HG03354 (cell line): Measurements from ENCODE around the gene PPP2R2D.

Experiments used
- ATAC-seq: cut with Tn5 transposase; IDR thresholded peaks from one replicate; pipeline ENCODE4 v1.9.1; 2021; ENCODE audit warnings: mild to moderate bottlenecking; ENCODE audit not compliant: unreplicated experiment, poor library complexity, severe bottlenecking

Gene PPP2R2D

DNA sequence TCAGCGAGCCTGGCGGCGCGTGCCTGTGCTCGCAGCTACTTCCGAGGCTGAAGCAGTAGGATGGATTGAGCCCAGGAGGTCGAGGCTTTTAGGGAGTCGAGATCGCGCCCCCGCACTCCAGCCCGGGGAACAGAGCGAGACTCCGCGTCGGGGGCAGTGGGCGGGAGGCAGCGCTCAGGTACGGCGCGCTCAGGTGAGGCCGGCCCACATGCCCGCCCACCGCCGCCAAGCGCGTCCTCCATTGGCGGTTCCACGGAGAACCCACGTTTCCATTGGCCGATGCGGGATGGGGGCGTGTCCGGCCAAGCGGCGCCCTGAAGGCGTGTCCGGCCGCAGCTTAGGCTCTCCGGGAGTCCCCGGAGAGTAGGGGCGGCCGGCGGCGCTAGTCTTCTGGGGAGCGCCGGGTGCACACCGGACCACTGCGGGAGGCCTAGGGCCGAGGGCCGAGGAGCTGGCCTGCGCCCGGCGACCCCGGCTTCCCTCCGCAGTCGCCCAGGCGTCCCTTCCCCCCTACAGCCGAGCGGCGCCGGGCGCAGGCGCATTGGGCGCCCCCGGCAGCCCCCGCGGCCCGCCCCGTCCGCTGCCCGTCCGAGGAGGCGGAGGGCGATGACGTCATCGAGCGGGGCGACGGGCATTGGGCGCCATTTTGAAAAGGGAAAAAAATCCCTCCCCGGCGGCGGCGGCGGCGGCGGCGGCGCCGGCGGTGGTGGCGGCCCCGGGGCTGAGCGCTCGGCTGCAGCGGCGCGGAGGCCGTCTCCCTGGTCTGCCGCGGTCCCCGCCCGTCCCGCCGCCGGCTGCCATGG lies at the start of gene PPP2R2D:
PPP2R2D (plus strand) TSS at position 659 of the 803 bp plus-strand sequence; CDS start at position 800, 141 bp downstream.
- ATAC-seq: peak; percentile 89

GRCh38 chr10:131851346-131851745 lies 49.5 kb upstream of the PPP2R2D start:
- ATAC-seq: no peak

DNA sequence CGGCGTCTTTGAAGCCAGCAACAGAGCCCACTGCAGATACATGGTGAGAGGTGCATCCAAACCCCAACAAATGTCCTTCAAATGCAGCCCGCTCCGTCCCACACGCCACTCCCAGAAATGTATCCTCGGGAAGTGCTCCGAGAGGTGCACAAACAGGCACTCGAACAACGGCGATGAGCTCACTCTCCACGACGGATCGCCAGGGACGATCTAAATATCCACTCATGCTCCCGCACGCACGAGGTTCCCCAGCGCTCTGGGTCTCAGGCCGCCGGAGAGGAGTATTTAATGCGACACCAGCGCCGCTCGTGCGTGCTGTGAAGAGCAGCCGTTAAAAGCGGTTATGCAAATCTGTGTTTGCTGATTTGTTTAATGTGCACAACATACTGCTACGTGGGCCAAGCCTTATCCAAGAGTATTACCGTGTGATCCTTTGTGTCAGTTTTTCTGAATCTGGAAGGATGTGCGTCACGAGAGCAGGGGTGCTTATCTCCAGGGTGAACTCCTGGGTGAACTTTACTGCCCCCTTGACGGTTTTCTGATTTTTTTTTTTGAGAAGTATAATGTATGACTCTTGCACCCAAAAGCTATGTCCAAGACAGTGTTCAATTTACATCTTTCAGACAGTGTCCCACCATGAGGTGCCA lies 48.5 kb upstream of the PPP2R2D start:
- no peak for ATAC-seq

- ATAC-seq: no peak
Observed at GRCh38 chr10:131852823-131853609, 47.8 kb upstream of the PPP2R2D start.

DNA sequence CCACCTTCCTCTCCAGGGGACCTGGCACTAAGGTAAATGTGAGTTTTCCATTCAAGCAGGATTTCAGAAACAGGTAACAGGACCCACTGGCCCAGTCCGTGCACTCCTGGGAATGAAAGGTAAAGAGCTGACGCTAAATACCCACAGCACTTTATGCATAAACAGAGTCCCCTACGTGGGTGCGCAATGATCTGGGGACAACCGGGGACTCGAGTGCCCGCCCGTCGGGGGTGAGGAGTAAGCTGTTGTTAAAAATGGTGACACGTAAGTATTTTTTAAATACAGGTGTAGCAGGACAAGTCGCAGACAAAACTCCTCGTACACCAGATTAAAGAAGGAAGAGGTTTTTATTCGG lies 47.2 kb upstream of the PPP2R2D start:
- ATAC-seq: no peak

DNA sequence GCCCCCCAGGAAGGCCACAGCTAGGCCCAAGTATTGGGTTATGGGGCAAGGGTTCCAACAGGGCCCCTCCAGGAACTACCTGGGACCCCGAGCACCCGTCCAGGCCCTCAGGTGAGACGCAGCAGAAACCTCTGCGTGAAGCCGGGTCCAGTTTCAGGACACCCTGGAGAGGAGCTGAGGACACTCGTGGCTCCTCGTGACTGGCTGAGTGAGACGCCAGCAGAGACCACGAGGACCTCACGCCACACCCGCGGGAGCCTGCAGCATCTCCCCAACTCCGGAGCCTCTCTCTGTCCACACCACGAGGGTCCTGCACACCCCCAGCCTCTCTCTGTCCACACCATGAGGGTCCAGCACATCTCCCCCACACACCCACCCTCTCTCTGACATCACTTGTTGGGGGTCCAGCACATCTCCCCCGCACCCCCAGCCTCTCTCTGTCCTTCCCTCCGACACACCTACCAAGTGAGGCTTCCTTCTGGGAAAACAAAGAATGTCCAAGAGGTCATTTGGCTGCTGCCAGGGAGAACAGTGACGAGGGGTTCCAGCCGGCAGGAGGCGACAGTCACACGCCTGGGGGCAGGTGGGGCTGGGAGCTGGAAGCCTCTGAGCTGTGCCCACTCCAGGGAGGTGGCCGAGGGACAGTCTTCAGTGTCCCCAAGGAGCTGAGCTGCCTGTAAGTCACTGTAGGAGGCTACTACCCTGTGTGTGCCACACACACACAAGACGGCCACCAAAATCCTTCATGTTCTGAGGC lies 46.1 kb upstream of the PPP2R2D start:
- no peak for ATAC-seq

- ATAC-seq: no peak
Observed at GRCh38 chr10:131855461-131856401, 45.1 kb upstream of the PPP2R2D start.

DNA sequence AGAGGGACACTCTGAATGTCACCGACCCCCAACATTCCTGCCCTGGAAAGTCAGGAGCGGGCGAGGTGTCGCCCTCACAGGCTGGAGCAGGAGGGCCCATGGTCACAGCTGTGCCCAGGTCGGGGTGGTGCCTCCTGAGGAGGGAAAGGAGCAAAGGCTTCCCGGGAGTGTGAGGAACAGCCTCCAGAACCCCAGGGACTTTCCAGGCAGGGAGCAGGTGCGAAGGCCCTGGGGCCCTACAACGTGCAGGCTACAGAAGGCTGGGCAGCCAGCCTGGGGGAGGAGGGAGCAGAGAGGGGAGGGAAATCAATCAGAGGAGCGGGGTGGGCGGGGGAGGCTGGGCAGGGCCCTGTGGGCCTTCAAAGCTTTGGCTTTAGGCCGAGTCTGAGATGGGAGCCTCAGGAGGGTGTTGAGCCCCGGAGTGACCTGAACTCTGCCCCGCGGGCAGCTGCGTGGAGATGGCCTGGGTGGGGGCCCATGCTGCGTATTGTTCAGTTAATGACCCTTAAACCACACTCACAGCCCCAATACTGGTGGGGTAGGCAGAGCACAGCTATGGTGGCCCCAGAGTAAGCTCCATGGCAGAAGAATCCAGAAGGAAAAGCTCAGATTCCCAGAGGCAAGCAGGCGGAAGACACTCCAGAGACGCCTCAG lies 44.2 kb upstream of the PPP2R2D start:
- no peak for ATAC-seq

DNA sequence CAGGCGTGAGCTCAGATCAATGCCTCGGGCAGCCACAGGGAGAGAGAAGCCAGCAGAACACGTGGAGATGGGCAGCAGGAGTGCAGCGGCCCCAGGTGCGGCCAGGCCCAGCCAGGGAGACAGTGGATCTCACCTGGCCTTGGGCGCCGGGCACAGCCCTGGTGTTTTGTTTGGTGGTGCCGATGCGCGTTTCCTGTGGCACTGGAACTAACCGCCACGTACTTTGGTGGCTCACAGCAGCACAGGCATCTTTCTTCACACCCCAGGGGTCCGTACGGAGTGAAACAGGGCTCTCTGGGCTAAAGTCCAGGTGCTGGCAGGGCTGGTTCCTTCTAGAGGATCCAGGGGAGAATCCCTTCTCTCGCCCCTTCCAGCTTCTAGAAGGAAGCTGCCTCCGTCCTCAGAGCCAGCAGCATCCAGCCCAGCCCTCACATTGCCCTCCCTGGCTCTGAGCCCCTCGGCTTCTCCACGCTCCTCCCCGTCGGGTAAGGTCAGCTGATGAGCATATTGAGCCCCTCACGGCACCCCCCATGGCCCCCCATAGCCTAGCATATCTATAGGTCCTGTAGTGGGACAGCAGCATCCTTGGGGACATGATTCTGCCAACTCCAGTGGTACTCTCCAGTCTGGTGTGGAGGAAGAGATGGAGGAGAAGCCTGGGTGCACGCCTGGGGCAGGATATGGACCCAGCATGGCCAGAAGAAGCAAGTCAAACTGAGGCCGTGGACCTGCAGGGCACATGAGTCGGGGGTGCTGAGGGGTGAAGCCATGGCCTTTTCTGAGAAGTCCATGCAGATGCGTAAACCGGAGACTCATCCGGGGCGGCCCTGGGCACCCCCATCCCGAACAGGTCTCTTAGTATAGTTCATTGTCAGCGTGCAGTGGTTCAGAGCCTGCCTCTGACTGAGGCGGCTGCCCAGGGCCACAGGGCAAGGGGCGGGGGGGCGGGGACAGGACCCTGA lies 43.4 kb upstream of the PPP2R2D start:
- ATAC-seq: no peak

- ATAC-seq: no peak
Observed at GRCh38 chr10:131858118-131858515, 42.7 kb upstream of the PPP2R2D start.

DNA sequence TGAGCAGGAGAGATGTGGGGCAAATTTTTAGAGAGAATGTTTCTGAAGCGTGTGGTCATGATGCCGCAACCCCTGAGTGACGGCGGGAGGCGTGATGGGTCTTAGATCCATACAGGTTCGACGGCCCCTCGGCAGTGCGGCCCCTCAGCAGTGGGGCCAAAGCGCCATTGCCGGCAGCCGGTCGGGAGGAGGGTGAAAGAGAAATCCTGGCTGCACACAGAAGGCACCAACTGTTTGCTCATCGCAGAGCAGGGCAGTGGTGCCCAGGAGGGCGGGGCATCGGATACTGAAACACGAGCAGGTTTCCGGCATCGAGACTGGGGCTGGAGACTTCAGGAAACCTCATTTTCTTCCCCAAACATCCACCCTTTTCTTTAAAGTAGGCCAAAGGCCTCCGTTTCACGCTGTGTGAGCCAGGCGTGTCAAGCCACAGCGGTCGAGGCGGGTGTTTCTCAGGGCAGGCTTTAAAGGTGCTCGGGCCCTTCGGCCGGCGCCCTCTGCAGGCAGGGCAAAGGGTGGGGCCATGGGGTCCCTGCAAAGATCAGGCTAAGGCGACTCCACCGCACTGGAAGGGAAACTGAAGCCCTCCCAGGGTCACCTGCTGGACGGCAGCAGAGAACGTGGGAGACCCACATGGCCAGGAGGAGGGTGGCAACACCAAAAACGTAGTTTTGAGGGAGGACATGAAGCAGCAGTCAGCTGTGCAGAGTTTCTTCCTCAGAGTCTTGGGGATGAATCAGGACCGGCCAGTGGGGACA lies 42.0 kb upstream of the PPP2R2D start:
- no peak for ATAC-seq

GRCh38 chr10:131859341-131860020 lies 41.3 kb upstream of the PPP2R2D start:
- no peak for ATAC-seq

GRCh38 chr10:131860311-131860710 lies 40.5 kb upstream of the PPP2R2D start:
- no peak for ATAC-seq

DNA sequence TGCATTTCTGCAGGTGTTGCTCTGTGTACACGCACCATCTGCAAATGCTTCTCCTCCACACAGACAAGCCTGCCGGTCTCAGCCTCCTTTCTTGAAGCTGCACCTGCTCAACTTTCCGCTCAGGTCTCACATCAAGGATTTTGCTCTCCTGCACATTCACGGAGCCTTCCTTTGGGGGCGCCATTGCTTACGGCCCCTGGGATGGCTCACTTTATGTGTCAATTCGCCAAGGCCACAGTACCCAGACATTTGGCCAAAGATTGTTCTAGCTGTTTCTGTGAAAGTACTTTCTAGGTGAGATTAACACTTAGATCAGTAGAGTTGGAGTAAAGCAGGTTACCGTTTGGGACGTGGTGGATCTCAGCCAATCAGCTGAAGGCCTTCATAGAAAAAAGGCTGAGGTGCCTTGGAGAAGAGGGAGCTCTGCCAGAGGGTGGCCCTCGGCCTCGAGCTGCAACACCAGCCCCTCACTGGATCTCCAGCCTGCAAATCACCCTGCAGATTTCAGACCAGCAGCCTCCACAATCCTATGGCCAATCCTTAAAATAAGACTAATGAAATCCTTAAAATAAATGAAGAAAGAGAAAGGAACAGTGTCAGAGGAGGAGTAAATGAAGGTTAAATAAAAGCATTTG lies 39.9 kb upstream of the PPP2R2D start:
- no peak for ATAC-seq

DNA sequence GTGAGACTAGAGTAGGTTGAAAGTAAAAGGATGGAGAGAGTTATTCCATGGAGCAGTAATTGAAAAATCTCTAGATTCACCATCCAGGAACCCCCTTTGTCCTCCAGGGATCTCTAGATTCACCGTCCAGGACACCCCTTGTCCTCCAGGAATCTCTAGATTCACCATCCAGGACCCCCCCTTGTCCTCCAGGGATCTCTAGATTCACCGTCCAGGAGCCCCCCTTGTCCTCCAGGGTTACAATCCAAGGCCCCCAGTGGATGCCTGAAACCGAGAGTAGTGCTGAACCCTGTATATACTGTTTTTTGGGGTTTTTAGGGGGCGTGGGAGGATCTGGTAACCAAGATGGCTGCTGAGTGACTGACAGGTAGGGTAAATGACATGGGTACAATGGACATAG lies 38.3 kb upstream of the PPP2R2D start:
- ATAC-seq: no peak
